DND-41 (cell line): ENCODE data around the gene SUB1.

Source experiments
- EZH2 ChIP-seq: IDR thresholded peaks from 3 replicates; pipeline ENCODE4 v1.6.1; 2012; ENCODE audit warnings: borderline replicate concordance, low read depth, mild to moderate bottlenecking, moderate library complexity, low read length, inconsistent platforms; ENCODE audit not compliant: severe bottlenecking
- TF ChIP-seq, protein P1 (sequence below): IDR thresholded peaks from 2 replicates; pipeline ENCODE4 v1.5.1; 2012; ENCODE audit warnings: borderline replicate concordance, low read length, moderate library complexity, mild to moderate bottlenecking; ENCODE audit not compliant: poor library complexity, severe bottlenecking; ENCODE audit errors: extremely low read depth

DNA sequence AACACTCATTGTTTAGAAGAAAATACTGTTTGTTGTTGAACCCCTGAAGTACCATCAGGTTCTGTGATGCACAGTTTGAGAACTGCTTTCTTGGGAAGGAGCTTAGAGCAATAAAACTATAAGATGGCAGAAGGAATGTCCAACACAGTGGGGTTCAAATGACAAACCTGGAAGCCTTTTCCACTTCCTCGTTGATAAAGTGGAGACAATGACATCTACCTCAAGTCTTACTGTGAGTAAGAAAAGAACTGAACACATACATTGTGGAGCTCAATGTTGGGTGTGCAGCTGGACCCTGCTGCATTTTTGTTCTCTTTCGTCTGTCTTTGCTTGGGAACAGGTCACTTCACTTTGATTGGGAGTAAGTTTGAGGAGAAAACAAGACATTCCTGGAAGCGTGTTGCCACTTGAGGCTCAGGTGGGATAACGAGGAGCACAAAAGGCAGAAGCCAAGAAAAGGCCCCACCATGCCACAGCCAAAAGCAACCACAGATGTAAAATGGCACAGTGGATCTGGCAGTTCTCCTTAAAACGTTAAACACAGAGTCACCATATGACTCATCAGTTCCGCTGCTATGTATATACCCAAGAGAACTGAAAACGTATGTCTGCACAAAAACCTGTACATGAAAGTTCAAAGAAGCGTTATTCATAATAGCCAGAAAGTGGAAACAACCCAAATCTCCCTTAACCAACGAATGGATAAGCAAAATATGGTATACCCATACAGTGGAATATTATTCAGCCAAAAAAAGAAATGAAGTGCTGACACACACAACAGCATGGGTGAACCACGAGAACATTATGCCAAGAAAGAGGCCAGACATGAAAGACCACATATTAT is 42.9 kb upstream of the SUB1 start:
- no peak for TF ChIP-seq EZH2
- TF ChIP-seq, protein P1, sequence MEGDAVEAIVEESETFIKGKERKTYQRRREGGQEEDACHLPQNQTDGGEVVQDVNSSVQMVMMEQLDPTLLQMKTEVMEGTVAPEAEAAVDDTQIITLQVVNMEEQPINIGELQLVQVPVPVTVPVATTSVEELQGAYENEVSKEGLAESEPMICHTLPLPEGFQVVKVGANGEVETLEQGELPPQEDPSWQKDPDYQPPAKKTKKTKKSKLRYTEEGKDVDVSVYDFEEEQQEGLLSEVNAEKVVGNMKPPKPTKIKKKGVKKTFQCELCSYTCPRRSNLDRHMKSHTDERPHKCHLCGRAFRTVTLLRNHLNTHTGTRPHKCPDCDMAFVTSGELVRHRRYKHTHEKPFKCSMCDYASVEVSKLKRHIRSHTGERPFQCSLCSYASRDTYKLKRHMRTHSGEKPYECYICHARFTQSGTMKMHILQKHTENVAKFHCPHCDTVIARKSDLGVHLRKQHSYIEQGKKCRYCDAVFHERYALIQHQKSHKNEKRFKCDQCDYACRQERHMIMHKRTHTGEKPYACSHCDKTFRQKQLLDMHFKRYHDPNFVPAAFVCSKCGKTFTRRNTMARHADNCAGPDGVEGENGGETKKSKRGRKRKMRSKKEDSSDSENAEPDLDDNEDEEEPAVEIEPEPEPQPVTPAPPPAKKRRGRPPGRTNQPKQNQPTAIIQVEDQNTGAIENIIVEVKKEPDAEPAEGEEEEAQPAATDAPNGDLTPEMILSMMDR, result no peak
